ENCODE results near the gene DNAH17. TPM values are rescaled to one million over a fixed set of nuclear protein-coding genes. Genes with fewer than 3 reads are reported as not detected.

Gene DNAH17
- total RNA-seq, 1 experiment from 2014 or later, result 0.11 TPM

- Histone ChIP-seq H3K4me3 (ENCODE audit: low read depth, low read length, poor library complexity, severe bottlenecking) (no peak overlapping the region), H3K9me3 (ENCODE audit: low read depth, low read length, poor library complexity, severe bottlenecking) (no peaks in the 10 kb centered on the region), H3K27ac (ENCODE audit: low read depth, low read length, poor library complexity, severe bottlenecking) (no peak overlapping the region), H3K27me3 (replicated peaks; ENCODE audit: insufficient read depth, low read depth, low read length, poor library complexity) (no peaks in the 10 kb centered on the region), H3K36me3 (ENCODE audit: insufficient read depth, low read length, poor library complexity, severe bottlenecking) (no peaks in the 10 kb centered on the region), H3K4me1 (ENCODE audit: insufficient read depth, low read length, poor library complexity, severe bottlenecking) (no peaks in the 10 kb centered on the region)
- CTCF ChIA-PET, result no interaction called here
- intact Hi-C loops (cut with micrococcal nuclease; ENCODE audit: unreplicated experiment), result loop anchor here (5.0 kb wide), 1 partner anchor 297 kb away; no protein-coding TSS in a partner anchor
- no peak for DNase-seq (ENCODE audit: low spot score)
- no peak for TF ChIP-seq EZH2 (IDR thresholded peaks at IDR 0.05; ENCODE audit: borderline replicate concordance, low read depth, low read length, poor library complexity, severe bottlenecking)
- TF ChIP-seq CTCF (conservative IDR thresholded peaks at IDR 0.05; ENCODE audit: low read depth, low read length), result no peak
- POLR2A ChIA-PET (ENCODE audit: low non-redundant PET), result no interaction called here
- no TSS peak for BruUV-seq (replicated peaks)
These were observed 77.3 kb downstream of the DNAH17 start for GRCh38 chr17:78499715-78500540.

- intact Hi-C loops (cut with micrococcal nuclease; ENCODE audit: unreplicated experiment), result loop anchor here (5.0 kb wide), 1 partner anchor 298 kb away; no protein-coding TSS in a partner anchor
- CTCF ChIA-PET, result interaction anchor here (1.0 kb wide), 1 partner anchor 208 kb away, joined by 4 read pairs; no protein-coding TSS in a partner anchor
- Histone ChIP-seq H3K27ac (ENCODE audit: low read depth, low read length, poor library complexity, severe bottlenecking) (no peak overlapping the region), H3K9me3 (ENCODE audit: low read depth, low read length, poor library complexity, severe bottlenecking) (no peaks in the 10 kb centered on the region), H3K4me1 (ENCODE audit: insufficient read depth, low read length, poor library complexity, severe bottlenecking) (no peaks in the 10 kb centered on the region), H3K36me3 (ENCODE audit: insufficient read depth, low read length, poor library complexity, severe bottlenecking) (no peaks in the 10 kb centered on the region), H3K27me3 (replicated peaks; ENCODE audit: insufficient read depth, low read depth, low read length, poor library complexity) (no peaks in the 10 kb centered on the region), H3K4me3 (ENCODE audit: low read depth, low read length, poor library complexity, severe bottlenecking) (no peak overlapping the region)
- TF ChIP-seq EZH2 (IDR thresholded peaks at IDR 0.05; ENCODE audit: borderline replicate concordance, low read depth, low read length, poor library complexity, severe bottlenecking) (no peak), CTCF (conservative IDR thresholded peaks at IDR 0.05; ENCODE audit: low read depth, low read length) (no peak)
- POLR2A ChIA-PET (ENCODE audit: low non-redundant PET), result no interaction called here
- BruUV-seq (replicated peaks), result no TSS peak
- DNase-seq (ENCODE audit: low spot score), result no peak
These were observed 78.3 kb downstream of the DNAH17 start for GRCh38 chr17:78498848-78499247.

GRCh38 chr17:78497115-78497540, 80.1 kb downstream of the DNAH17 start:
- POLR2A ChIA-PET (ENCODE audit: low non-redundant PET), result no interaction called here
- TF ChIP-seq EZH2 (IDR thresholded peaks at IDR 0.05; ENCODE audit: borderline replicate concordance, low read depth, low read length, poor library complexity, severe bottlenecking) (no peak), CTCF (conservative IDR thresholded peaks at IDR 0.05; ENCODE audit: low read depth, low read length) (peak; percentile 81)
- intact Hi-C loops (cut with micrococcal nuclease; ENCODE audit: unreplicated experiment), result loop anchor here (1.0 to 5.0 kb wide), 2 partner anchors 211 to 300 kb away; no protein-coding TSS in a partner anchor
- Histone ChIP-seq H3K9me3 (ENCODE audit: low read depth, low read length, poor library complexity, severe bottlenecking) (no peaks in the 10 kb centered on the region), H3K27me3 (replicated peaks; ENCODE audit: insufficient read depth, low read depth, low read length, poor library complexity) (no peaks in the 10 kb centered on the region), H3K4me3 (ENCODE audit: low read depth, low read length, poor library complexity, severe bottlenecking) (no peak overlapping the region), H3K27ac (ENCODE audit: low read depth, low read length, poor library complexity, severe bottlenecking) (no peak overlapping the region), H3K4me1 (ENCODE audit: insufficient read depth, low read length, poor library complexity, severe bottlenecking) (no peaks in the 10 kb centered on the region), H3K36me3 (ENCODE audit: insufficient read depth, low read length, poor library complexity, severe bottlenecking) (no peaks in the 10 kb centered on the region)
- CTCF ChIA-PET, result interaction anchor here (0.5 to 1.4 kb wide), 8 partner anchors 44 to 474 kb away, joined by 3 to 38 read pairs (median 3); no protein-coding TSS in a partner anchor
- DNase-seq (ENCODE audit: low spot score), result peak; percentile 82
- no TSS peak for BruUV-seq (replicated peaks)
